ENCODE measurements around the gene IMPA2. TPM values are rescaled to one million over a fixed set of nuclear protein-coding genes. Genes with fewer than 3 reads are reported as not detected.
A peak's percentile ranks its signal among the peaks of the same experiment; 100 is the strongest.

The IMPA2 gene
- total and polyA plus RNA-seq, 11 donors: 18.1 to 73.0 (median 40.8) TPM

DNA sequence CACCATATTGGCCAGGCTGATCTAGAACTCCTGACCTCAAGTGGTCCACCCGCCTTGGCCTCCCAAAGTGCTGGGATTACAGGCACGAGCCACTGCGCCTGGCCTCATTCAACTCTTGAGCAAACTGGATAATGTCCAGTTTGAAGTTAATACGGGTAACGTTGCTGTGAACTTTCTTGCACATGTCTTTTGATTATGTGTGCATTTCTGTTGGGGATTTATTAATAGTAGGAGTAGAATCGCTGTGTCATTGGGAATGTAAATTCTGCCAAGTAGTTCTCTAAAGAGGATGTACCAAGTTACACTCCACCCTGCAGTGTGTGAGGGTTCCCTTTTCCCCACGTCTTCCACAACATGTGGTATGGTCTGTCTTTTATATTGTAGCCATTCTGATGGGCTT lies 6.2 kb downstream of the IMPA2 start:
- ATAC-seq: peak; percentile 69 to 86 (median 81)
- Histone ChIP-seq H3K9me3 (no peaks in the 10 kb centered on the region), H3K27me3 (no peaks in the 10 kb centered on the region), H3K4me1 (peaks cover 0 to 57% (median 16%) of the 10 kb centered on the region in 12 donors), H3K36me3 (no peaks in the 10 kb centered on the region), H3K4me3 (no peak overlapping the region), H3K27ac (peak overlapping the region in 11 of 12 donors; percentile 27 to 82 (median 69))
- intact Hi-C loops (cut with DNase I): no loop called here
- 37 to 54% (median 47%) methylated on average over 7 of the region's 7 CpGs for WGBS, 4 donors
- TF ChIP-seq, protein P1, sequence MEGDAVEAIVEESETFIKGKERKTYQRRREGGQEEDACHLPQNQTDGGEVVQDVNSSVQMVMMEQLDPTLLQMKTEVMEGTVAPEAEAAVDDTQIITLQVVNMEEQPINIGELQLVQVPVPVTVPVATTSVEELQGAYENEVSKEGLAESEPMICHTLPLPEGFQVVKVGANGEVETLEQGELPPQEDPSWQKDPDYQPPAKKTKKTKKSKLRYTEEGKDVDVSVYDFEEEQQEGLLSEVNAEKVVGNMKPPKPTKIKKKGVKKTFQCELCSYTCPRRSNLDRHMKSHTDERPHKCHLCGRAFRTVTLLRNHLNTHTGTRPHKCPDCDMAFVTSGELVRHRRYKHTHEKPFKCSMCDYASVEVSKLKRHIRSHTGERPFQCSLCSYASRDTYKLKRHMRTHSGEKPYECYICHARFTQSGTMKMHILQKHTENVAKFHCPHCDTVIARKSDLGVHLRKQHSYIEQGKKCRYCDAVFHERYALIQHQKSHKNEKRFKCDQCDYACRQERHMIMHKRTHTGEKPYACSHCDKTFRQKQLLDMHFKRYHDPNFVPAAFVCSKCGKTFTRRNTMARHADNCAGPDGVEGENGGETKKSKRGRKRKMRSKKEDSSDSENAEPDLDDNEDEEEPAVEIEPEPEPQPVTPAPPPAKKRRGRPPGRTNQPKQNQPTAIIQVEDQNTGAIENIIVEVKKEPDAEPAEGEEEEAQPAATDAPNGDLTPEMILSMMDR (IDR thresholded peaks at IDR 0.05): no peak
- TF ChIP-seq POLR2A (IDR thresholded peaks at IDR 0.05): no peak
- DNase-seq: no peak

DNA sequence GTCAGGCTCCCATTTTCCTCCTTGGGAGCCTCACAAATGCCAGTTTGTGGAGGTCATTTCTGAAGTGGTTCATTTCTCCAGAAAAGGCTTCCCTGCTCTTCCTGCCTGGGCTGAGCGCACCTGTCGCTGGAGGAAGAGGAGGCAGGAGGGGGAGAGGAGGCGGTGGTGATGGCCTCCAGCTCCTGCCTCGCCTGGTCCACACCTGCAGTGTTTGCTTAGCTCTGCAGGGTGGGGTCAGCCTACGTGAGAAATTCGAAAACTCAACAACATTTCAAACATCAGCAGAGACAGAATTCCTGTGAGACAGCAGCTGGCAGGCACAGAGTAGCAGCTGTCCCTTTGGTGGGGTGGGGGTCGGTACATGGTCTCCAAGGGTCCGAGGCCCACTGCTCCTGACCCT lies 7.9 kb downstream of the IMPA2 start:
- DNase-seq (no peak), ATAC-seq (no peak)
- Histone ChIP-seq H3K27me3 (no peaks in the 10 kb centered on the region), H3K4me1 (peaks cover 0 to 46% (median 14%) of the 10 kb centered on the region in 12 donors), H3K36me3 (no peaks in the 10 kb centered on the region), H3K4me3 (no peak overlapping the region), H3K9me3 (no peaks in the 10 kb centered on the region), H3K27ac (peak overlapping the region in 5 of 12 donors; percentile 17 to 58 (median 29))
- intact Hi-C loops (cut with DNase I): no loop called here
- TF ChIP-seq, protein P1 (IDR thresholded peaks at IDR 0.05): no peak
- no peak for TF ChIP-seq POLR2A (IDR thresholded peaks at IDR 0.05)
- WGBS, 4 donors: 77 to 83% (median 82%) methylated on average over 4 to 8 of the region's 8 CpGs

DNA sequence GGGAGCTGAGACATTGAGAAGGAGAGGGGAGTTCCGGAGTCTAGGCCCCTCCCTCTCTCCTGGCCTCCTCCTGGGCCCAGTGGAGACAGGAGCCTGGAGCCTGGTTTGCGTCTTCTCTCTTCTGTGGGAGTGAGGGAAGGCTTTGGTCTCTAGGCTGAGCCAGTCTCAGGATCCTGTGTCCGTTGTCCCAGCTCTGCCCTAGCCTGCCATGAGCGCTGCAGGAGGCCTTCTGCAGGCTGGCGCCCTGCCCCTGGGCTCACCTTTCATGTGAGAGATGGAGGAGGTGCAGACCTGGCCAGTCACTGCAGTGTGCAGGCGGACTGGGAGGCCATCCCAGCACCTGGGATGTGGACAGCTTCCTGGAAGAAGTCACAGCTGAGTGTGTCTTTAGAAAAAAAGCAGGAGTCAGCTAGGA lies 8.7 kb downstream of the IMPA2 start:
- no peaks in the 10 kb centered on the region for H3K27me3 ChIP-seq
- H3K36me3 ChIP-seq: no peaks in the 10 kb centered on the region
- peak overlapping the region in 5 of 12 donors; percentile 0 to 58 (median 29) for H3K27ac ChIP-seq
- no peaks in the 10 kb centered on the region for H3K9me3 ChIP-seq
- H3K4me1 ChIP-seq: peaks cover 0 to 54% (median 19%) of the 10 kb centered on the region in 12 donors
- WGBS, 4 donors: 75 to 85% (median 80%) methylated on average over 5 to 6 of the region's 6 CpGs
- DNase-seq: no peak
- TF ChIP-seq, protein P1 (IDR thresholded peaks at IDR 0.05): no peak
- no peak for TF ChIP-seq POLR2A (IDR thresholded peaks at IDR 0.05)
- intact Hi-C loops (cut with DNase I): loop anchor here in 3 of 10 donors (2.0 to 10.0 kb wide), 2 partner anchors 45 to 255 kb away; no protein-coding TSS in a partner anchor
- no peak overlapping the region for H3K4me3 ChIP-seq
- ATAC-seq: no peak

DNA sequence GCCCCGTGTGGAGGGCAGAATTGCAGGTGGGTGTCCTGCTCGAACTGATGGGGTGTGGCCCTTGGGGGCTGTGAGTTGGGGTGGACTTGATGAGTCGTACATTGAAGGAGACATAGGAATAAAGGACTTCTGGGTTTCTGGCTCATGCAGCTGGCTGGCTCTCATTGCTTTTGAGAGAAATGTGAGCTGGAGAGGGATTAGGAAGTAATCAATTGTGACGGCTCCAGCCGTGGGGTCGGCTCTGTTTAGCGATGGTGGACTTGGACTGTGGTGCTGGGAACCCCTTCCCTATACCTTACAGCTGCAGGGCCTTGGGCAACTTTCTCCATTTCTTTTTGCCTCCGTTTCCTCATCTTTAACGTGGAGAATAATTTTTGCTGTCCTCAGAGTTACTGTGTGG lies 9.2 kb downstream of the IMPA2 start:
- DNase-seq: no peak
- no peak overlapping the region for H3K27ac ChIP-seq
- H3K4me3 ChIP-seq: no peak overlapping the region
- ATAC-seq: no peak
- WGBS, 4 donors: 75 to 81% (median 76%) methylated on average over 9 of the region's 9 CpGs
- TF ChIP-seq, protein P1 (IDR thresholded peaks at IDR 0.05): no peak
- TF ChIP-seq POLR2A (IDR thresholded peaks at IDR 0.05): no peak
- H3K27me3 ChIP-seq: no peaks in the 10 kb centered on the region
- peaks cover 0 to 55% (median 23%) of the 10 kb centered on the region in 12 donors for H3K4me1 ChIP-seq
- H3K36me3 ChIP-seq: no peaks in the 10 kb centered on the region
- H3K9me3 ChIP-seq: no peaks in the 10 kb centered on the region
- intact Hi-C loops (cut with DNase I): loop anchor here in 3 of 10 donors (2.0 to 10.0 kb wide), 2 partner anchors 46 to 256 kb away; no protein-coding TSS in a partner anchor
